AG04450 (cell line): Measurements from ENCODE around the gene BMP2. TPM values are rescaled to one million over a fixed set of nuclear protein-coding genes. Genes with fewer than 3 reads are reported as not detected.

Experiments
- CTCF ChIA-PET: fragments of 300-600, 350-600 bp; formaldehyde crosslinking; extraction: SDS; loops from one replicate; lab custom pipeline; 2022; ENCODE audit warnings: antibody characterized with exemption, inconsistent platforms; lab: Charles Lee
- POLR2A ChIA-PET: fragments of 350-600 bp; formaldehyde crosslinking; extraction: SDS; loops from one replicate; lab custom pipeline; 2021; ENCODE audit warnings: antibody characterized with exemption, inconsistent platforms; lab: Yijun Ruan, JAX
- DNase-seq: peaks from one replicate; pipeline ENCODE4 v3.0.0-alpha.2; 2011; ENCODE audit warnings: low read depth, low spot score
- H3K27ac ChIP-seq: one replicate; pipeline ENCODE4 v1.5.1; 2012; ENCODE audit warnings: low read depth, low read length, control low read depth
- H3K27me3 ChIP-seq: one replicate; pipeline ENCODE4 v1.6.0; 2012; ENCODE audit warnings: low read length; ENCODE audit not compliant: control insufficient read depth, insufficient read depth
- H3K4me3 ChIP-seq: 2 replicates; pipeline ENCODE4 v1.5.1; 2011; ENCODE audit warnings: mild to moderate bottlenecking, low read depth, low read length, control low read depth
- H3K9me3 ChIP-seq: 2 replicates; pipeline ENCODE4 v1.5.1; 2012; ENCODE audit warnings: low read length; ENCODE audit not compliant: control insufficient read depth, insufficient read depth
- CTCF ChIP-seq: IDR thresholded peaks from 2 replicates; pipeline ENCODE4 v1.5.1; 2011; ENCODE audit warnings: low read depth, low read length, control low read depth, inconsistent platforms
- polyA plus RNA-seq: library from polyadenylated mRNA; depleted of rRNA; stranded (reverse); fragments of >200 nt; gene quantifications from 2 replicates; pipeline ENCODE4 v1.2.3, GENCODE V29; 2011

BMP2 gene
- polyA plus RNA-seq, 1 experiment: 1.6 TPM

- ChIA-PET POLR2A (no interaction called here), CTCF (no interaction called here)
- H3K4me3 ChIP-seq: no peak overlapping the region
- no peak for TF ChIP-seq CTCF
- H3K27me3 ChIP-seq: no peaks in the 10 kb centered on the region
- DNase-seq: no peak
- H3K27ac ChIP-seq: no peak overlapping the region
- no peaks in the 10 kb centered on the region for H3K9me3 ChIP-seq
Measured at GRCh38 chr20:6812530-6812929, 45.0 kb downstream of the BMP2 start.

GRCh38 chr20:6814945-6815344 lies 47.5 kb downstream of the BMP2 start:
- TF ChIP-seq CTCF: no peak
- POLR2A ChIA-PET: no interaction called here
- Histone ChIP-seq H3K4me3 (no peak overlapping the region), H3K9me3 (no peaks in the 10 kb centered on the region), H3K27ac (no peak overlapping the region), H3K27me3 (no peaks in the 10 kb centered on the region)
- DNase-seq: no peak
- CTCF ChIA-PET: no interaction called here

- Histone ChIP-seq H3K27me3 (no peaks in the 10 kb centered on the region), H3K4me3 (no peak overlapping the region), H3K9me3 (no peaks in the 10 kb centered on the region), H3K27ac (no peak overlapping the region)
- TF ChIP-seq CTCF: no peak
- DNase-seq: no peak
- POLR2A ChIA-PET: no interaction called here
- CTCF ChIA-PET: interaction anchor here (1.7 kb wide), 1 partner anchor 553 kb away, joined by 7 read pairs; no protein-coding TSS in a partner anchor
Measured at GRCh38 chr20:6818033-6818808, 50.7 kb downstream of the BMP2 start.

GRCh38 chr20:6819599-6819998 lies 52.1 kb downstream of the BMP2 start:
- Histone ChIP-seq H3K9me3 (no peaks in the 10 kb centered on the region), H3K27ac (no peak overlapping the region), H3K27me3 (no peaks in the 10 kb centered on the region), H3K4me3 (no peak overlapping the region)
- ChIA-PET CTCF (interaction anchor here (1.7 kb wide), 1 partner anchor 554 kb away, joined by 7 read pairs; no protein-coding TSS in a partner anchor), POLR2A (no interaction called here)
- 0 out of 2 replicates have a peak, but pooled peaks have one; percentile 13 for TF ChIP-seq CTCF
- DNase-seq: no peak

- H3K27me3 ChIP-seq: no peaks in the 10 kb centered on the region
- ChIA-PET POLR2A (no interaction called here), CTCF (interaction anchor here (1.0 kb wide), 1 partner anchor 1036 kb away, joined by 5 read pairs; no protein-coding TSS in a partner anchor)
- no peak overlapping the region for H3K27ac ChIP-seq
- no peaks in the 10 kb centered on the region for H3K9me3 ChIP-seq
- no peak for DNase-seq
- no peak for TF ChIP-seq CTCF
- H3K4me3 ChIP-seq: no peak overlapping the region
Measured at GRCh38 chr20:6824401-6824800, 56.9 kb downstream of the BMP2 start.
